ENCODE results near the gene HOXC6.
"Not testable (repeated sequence)": the region's sequence is repeated elsewhere in the genome, so short reads cannot be mapped to it uniquely, and the experiment has no call there.

HOXC6 gene

DNA sequence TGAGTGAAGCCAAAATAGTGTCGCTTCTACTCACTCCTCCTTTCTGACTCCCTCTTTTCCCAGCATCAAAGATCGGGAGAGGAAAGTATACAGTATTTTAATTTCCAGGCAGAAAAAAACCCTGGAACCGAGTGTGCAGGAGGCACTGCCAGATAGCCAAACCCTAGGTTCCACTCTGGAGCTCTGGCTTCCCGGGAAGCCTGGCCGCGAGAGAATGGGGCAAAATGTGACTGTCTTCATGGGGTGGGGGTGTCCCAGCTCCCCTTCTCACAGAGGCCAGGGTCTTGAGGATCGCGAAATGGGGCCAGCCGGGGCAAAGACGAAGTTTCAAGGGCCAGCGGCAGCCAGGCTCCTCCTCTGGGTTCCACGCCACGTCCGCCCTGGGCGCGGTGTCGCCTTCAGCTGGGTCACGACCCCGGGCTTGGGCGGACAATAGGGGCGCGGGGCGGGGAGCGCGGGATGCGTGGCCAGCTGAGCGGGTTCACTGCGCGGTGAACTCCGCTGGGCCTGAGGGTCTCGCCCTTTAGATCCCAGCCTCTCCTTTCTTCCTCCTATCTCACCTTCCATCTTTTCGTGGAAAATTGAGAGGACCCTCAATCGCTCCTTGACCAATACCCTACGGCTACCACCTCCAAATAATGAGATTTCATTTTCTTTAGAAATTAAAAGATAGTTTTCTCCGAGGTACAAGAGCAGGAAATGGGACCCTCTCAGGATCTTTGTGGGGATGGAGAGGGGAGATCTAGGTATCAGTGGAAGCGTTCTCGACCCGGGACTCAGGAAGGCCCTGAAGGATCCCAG, 32.1 kb downstream of the HOXC6 start:
- DNase-seq, result no peak

DNA sequence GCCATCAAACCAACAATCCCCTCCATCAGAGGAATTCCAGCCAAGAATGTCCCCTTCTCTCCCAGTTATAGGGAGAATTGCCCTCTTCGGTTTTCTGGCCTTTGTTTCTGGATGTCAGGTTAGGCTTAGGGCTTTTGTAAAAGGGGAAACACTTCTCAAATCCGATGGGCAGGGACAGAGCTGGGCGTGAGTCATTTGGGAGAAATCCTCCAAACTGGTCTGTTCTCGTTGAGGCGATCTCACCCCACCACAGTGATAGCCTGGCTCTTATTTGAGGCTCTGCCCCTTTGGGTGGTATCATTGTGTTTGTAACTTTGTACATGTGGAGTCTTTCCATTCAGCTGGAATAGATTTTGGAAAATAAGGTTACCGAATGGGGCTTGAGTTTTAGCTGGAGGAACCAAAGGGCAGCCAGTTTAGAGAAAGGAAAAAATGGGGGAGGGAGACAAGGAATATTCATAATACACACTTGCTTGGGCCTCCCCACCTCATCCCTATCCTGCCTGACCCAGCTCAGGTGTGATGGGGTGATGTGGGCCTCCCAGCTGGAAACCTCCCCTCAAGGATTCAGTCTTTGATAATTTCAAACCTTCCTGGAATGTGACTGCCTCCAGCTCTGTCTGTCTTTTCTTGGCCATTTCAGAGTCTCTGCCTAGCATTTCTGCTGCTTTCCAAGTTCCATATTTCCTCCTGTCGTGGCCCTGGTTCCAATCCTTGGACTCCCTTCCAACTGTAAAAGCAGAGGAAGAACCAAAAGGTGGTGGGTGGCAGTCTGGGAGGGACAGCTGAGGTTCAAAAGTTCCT, 32.9 kb downstream of the HOXC6 start:
- DNase-seq, result no peak

DNA sequence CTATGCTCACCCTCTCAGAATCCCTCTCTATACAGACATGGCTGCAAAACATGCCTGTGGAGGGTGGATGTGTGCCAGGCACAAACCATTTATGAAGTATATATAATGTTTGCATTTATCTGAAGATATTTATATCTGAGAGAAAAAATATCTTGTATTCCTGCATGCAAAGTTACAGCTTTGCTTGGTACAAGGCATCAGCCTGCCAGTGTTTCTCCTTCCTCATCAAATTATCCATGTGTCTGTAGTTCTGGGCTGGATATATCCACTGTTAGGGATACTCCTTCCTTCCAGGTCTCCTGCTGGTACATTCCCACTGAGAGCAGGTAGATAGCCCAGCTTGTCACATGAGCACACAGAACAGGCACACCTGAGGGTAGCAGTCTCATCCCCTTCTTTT, 37.4 kb downstream of the HOXC6 start:
- no peak for DNase-seq

DNA sequence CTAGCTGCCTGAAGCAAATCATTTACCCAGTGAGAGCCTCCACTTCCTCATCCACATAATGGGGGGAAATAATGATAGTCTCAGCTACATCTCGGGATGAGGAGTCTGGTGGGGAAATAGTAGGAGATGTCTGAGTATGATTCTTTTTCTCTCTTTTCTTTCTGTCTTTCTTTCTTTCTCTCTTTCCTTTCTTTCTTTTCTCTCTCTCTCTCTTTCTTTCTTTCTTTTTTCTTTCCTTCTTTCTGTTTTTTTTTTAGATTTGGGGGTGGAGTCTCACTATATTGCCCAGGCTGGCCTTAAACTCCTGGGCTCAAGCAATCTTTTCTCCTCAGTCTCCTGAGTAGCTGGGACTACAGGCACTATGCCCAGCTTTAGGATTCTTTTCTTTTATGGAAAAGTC, 38.2 kb downstream of the HOXC6 start:
- DNase-seq, result no peak

DNA sequence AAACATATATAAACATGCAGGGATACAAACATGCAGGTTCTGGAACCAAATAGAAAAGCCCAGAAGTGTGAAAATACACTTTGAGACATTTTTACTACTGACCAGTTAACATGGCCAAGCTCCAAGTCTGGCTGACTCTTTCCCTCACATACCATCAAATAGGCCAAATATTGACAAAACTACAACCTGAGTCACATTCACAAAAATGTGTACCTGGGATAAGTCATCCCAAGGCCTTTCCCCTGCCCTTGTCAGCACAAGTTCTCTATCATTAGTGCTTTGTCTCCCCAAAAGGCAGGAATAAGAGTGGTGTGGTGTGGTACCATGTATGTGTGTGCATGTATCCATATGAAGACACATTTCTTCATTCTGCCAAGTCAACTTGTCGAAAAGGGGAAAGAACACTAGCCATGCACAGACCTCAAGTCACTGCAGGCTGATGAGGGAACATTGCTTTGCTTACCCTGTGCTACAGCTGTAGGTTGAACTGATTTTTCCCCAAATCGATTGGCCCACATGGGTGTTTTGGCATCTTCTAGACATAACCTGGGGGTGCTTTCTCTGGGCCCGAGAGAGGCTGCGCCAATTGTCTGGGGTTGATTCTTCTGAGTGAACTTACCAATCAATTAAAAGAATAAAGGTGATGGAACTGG, 40.3 kb downstream of the HOXC6 start:
- DNase-seq, result no peak

DNA sequence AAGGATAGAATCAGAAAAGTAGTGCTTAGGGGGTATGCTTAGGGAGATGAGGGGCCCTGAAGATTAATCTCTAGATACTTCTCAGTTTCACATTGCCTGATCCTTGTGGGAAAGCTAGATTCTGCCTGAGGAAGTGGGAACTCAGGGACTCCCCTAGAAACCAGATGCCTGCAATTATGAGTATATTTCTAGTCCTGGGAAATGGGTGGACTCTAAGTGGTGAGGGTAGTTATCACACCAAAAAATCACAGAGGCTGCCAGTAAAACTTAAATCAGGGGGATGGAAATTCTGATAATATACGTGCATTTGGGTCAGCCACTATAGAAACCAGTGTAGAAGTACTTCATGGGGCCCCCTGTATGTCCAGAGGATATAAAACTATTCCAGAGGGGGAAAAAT, 43.7 kb downstream of the HOXC6 start:
- DNase-seq, result no peak

DNA sequence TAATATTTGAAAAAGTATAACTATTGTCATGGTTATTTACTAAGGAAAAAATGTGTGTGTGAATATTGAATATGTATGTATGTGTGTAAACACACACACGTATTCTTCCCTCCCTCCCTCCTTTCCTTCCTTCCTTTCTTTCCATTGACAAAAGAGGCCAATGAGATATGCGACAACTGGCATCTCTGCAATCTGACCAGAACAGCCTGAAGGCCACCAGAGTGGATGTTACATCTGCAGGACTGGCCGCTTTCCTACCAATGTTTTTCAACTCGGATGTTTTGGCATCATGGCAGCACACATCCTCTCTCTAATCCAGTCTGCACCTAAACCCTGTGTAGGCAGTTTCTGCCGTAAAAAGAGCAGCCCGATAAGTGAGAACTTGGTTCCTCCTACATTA, 46.1 kb downstream of the HOXC6 start:
- no peak for DNase-seq

DNA sequence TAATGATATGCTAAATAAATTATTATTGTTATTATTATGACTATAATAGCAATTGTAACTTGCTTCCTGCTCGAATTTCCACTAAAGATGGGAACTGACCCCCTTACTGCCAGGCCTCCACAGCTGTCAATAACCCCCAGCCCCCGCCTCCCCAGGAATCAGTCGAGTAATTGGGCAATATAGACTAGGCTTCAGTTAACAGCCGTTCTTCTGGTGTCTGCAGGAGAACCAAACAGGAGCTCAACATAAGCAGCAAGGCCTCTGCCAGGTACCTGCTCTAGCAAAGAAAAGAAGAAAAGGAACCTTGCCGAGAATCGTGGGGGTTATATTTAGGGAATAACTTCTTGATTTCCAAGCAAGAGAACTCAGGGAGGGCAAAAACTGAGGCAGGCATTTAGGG, 47.2 kb downstream of the HOXC6 start:
- no peak for DNase-seq

DNA sequence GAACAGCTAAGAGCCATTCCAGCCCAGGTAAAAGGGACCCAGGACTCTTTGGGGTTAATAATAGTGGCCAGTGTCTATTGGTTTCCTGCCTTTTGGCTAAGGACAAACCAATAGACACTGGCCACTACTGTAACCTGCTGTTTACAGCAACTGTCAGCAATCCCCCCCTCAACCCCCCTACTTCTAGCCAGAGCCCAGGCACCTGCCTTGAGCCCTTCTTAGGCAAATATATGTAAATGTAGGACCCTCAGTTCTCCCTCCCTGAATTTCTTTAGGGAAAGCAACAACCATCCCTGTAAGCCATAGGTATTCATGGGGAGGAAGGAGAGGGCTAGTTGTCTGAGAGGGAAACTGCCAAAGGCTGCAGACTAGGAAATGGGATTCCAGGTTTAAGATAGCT, 47.7 kb downstream of the HOXC6 start:
- no peak for DNase-seq

DNA sequence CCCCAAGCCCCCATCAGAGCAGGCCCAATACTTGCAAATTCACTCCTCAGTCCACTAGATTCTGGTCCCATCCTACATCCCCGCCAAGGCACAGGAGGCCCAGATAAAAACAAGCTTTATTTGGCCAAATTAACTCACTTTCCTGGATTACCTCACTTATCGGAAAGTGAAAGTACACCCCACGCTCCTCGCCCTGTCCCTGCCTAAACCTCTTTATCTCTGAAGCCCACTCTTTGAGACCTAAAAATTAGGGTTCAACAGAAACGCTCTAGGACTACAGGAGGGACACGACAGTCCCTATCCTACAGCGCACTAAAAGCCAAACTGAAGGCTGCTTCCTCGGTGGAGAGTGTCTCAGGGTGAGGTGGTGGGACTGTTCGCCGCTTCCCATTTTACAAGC, 49.6 kb downstream of the HOXC6 start:
- not testable (repeated sequence) for DNase-seq

DNA sequence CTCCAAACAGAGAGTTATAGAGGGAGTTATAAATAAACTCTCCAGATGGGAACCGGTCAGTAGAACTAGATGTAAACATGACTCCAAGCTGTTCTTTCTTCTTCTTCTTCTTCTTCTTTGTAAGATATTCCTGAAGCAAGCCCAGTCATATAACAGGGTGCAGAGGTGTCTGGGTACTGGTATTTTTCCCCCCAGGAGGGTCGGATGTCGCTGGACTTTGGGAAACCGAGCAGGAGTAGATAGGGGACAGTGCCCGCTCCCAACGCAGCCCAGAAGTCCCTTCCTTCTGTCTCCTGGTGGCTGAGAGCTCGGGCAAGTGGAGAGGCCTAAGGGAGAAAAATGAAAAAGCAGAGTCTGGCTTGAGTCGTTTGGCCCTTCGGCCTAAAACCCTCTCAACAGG, 50.9 kb downstream of the HOXC6 start:
- not testable (repeated sequence) for DNase-seq
